ENCODE measurements around the gene CHMP2B.
"Not testable (repeated sequence)": the region's sequence is repeated elsewhere in the genome, so short reads cannot be mapped to it uniquely, and the experiment has no call there.

Gene CHMP2B

GRCh38 chr3:87229113-87229512 lies 2.0 kb downstream of the CHMP2B start:
- no peak for DNase-seq (ENCODE audit: low read depth in 2 of 2)

GRCh38 chr3:87233805-87234204 lies 6.7 kb downstream of the CHMP2B start:
- no peak for DNase-seq (ENCODE audit: low read depth in 2 of 2)

- no peak for DNase-seq (ENCODE audit: low read depth in 2 of 2)
Observed at GRCh38 chr3:87236093-87236492, 9.0 kb downstream of the CHMP2B start.

- DNase-seq (ENCODE audit: low read depth in 2 of 2) = no peak
Observed at GRCh38 chr3:87246662-87247429, 19.7 kb downstream of the CHMP2B start.

DNA sequence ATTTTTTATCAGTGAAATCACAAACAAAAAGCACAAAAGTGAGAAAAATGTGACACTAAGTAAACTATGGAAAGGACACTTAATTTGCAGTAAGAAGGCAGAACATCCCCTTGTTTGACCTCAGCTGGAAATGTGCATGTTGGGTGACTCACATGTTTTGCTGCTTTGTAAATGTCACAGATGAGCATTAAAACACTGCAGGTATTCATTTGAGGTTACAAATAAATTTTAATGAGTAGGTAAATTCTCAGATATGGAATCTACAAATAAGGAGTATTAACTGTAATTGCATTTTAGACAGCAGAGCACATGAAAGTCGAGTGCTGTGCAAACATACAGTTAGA lies 20.3 kb downstream of the CHMP2B start:
- DNase-seq (ENCODE audit: low read depth in 2 of 2) = no peak

GRCh38 chr3:87248231-87248630 lies 21.1 kb downstream of the CHMP2B start:
- DNase-seq (ENCODE audit: low read depth in 2 of 2) = not testable (repeated sequence)

GRCh38 chr3:87248831-87249230 lies 21.7 kb downstream of the CHMP2B start:
- DNase-seq (ENCODE audit: low read depth in 2 of 2) = no peak

DNA sequence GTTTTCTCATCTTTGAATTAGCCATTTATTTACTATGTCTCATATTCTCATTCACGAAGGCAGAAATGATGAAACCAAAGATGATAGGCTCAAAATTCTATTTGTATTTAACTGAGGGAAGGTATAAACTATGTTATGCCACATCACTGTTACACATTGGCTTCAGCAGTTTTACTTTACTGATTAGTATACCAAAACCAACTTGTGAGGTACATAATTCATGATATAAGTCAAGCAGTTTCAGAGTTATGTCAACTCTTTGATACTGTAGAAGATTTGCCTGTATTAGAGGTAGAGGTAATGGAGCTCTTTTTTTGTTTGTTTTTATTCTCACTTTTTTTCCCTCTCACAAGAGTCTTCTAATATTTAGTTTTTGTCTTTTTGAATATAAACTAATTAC lies 22.9 kb downstream of the CHMP2B start:
- no peak for DNase-seq (ENCODE audit: low read depth in 2 of 2)

DNA sequence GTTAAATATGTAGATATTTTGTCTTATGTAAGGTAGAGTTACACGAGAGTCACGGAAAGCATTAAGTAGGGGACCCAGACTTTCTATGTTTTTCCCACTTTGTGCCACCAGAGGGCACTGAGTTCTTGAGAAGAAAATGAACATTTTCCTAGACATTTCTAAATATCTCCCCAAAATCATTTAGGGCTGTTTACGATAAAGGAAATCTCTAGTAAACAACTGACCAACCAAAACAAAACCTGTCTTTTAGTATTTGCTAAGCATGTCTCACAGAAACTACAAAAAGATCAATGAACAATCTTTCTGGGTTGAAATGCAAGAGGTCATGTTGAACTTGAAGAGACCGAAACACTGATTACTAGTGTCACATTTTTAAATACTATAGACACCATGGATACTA lies 33.2 kb downstream of the CHMP2B start:
- peak; percentile 25 to 34 for DNase-seq (ENCODE audit: low read depth in 2 of 2)

GRCh38 chr3:87261925-87262324 lies 34.8 kb downstream of the CHMP2B start:
- DNase-seq (ENCODE audit: low read depth in 2 of 2) = no peak

DNA sequence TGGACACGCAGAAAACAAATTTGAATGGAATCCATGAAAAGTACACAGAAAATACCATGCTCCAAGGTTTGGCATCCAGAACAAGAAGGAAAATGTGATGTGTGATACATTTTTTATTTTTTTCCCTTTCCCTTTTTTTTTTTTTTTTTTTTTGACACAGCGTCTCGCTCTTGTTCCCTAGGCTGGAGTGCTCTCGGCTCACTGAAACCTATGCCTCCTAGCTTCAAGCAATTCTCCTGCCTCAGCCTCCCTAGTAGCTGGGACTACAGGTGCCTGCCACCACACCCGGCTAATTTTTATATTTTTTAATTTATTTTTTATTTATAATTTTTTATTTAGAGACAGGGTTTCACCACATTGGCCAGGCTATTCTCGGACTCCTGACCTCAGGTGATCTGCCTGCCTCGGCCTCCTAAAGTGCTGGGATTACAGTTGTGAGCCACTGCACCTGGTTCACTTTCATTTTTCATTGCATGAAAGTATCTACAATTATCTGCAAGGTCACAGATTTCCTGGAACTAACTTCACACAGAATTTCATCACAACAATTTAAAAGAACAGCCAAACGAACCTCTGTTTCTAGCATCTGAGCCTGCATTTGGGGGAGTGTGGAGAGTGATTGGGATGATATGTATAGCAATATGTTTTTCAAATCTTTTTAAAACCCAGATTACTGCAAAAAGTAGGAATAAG lies 41.0 kb downstream of the CHMP2B start:
- no peak for DNase-seq (ENCODE audit: low read depth in 2 of 2)

- DNase-seq (ENCODE audit: low read depth in 2 of 2) = no peak
Observed at GRCh38 chr3:87268646-87269211, 41.6 kb downstream of the CHMP2B start.

DNA sequence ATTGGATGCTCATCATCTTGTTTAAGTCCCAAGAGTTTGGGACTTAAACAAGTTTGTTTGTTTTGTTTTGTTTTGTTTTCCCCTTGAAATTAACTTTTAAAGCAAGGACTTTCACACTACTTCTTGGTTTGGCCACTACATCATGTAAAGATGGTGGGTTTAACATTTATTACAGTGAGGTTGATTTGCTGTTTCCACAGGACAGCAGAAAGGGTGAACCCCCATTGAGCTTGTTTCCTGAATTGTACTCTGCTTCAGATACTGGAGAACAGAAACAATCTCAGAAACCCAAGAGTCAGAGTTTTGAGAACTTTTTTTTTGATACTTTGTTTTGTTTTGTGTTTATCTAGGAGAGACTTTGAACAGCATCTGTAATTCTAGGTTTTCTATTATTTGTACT lies 42.6 kb downstream of the CHMP2B start:
- DNase-seq (ENCODE audit: low read depth in 2 of 2) = no peak

GRCh38 chr3:87270908-87271700 lies 44.0 kb downstream of the CHMP2B start:
- DNase-seq (ENCODE audit: low read depth in 2 of 2) = no peak

DNA sequence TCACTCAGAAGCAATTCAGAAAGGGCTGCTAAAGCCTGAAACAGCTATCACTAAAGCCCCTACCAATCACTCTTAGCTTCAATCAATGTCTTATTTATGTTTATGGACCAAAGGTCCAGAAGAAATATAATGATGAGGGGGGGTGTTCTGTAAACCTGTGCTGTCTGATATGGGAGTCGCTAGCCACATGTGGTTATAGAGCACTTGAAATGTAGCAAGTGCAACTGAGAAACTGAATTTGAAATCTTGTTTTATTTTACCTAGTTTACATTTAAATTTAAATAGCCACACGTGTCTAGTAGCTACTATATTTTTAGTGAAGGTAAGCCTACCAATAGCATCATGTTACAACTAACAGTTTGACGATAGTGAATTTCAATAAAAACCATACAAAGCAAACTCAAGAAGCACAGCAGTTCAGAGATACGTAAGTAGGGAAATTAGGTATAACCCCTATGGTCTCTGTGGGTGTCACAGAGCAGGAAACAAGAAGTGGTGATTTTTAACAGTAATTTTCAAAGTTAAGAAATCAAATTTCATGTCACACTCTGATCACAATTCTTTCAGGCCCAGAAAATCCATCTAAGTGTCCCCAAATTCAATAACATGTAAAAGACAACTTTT lies 45.7 kb downstream of the CHMP2B start:
- no peak for DNase-seq (ENCODE audit: low read depth in 2 of 2)

GRCh38 chr3:87276484-87276883 lies 49.4 kb downstream of the CHMP2B start, which contains the start of gene POU1F1:
Gene POU1F1, minus strand, starts transcription at chr3:87276584. Its CDS starts 122 bp downstream, at chr3:87276462.
- no peak for DNase-seq (ENCODE audit: low read depth in 2 of 2)

DNA sequence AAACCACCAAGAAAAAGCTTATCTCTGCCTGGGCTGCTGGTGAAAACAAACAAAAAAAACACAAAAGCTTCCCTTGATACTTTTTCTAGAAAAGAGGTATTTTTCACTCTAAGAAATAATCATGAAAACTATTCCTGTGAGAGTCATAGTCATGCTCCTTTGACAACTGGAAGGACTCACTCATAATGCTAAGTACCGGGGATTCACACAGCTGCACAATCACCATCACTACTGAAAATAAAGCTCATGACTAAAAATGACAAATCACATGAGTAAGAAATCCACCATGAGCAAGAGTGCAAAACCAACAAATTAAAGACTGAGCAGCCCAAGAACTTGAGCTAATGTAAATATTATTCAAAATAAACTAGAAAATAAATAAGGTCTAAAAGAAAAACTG lies 59.9 kb downstream of the CHMP2B start:
- DNase-seq (ENCODE audit: low read depth in 2 of 2) = no peak

DNA sequence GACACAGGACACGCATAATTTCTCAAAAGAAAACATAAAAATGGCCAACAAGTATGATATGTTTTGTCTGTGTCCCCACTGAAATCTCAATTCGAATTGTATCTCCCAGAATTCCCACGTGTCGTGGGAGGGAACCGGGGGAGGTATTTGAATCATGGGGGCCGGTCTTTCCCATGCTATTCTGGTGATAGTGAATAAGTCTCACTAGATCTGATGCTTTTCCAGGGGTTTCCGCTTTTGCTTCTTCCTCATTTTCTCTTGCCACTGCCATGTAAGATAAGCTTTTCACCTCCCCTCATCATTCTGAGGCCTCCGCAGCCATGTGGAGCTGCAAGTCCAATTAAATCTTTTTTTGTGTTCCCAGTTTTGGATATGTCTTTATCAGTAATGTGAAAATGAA lies 61.3 kb downstream of the CHMP2B start:
- no peak for DNase-seq (ENCODE audit: low read depth in 2 of 2)

- no peak for DNase-seq (ENCODE audit: low read depth in 2 of 2)
Observed at GRCh38 chr3:87298111-87298718, 71.1 kb downstream of the CHMP2B start.

DNA sequence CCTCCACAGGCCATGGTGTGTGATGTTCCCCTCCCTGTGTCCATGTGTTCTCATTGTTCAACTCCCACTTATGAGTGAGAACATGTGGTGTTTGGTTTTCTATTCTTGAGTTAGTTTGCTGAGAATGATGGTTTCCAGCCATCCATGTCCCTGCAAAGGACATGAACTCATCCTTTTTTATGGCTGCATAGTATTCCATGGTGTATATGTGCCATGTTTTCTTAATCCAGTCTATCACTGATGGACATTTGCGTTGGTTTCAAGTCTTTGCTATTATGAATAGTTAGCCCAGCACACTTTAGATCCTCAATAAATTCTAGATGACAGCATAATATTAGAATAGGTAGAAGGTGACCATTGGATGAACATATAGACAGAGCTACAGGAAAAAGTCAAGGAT lies 77.9 kb downstream of the CHMP2B start:
- not testable (repeated sequence) for DNase-seq (ENCODE audit: low read depth in 2 of 2)

Measured in stimulated activated CD4-positive, alpha-beta T cell treated with anti-CD3 and anti-CD28 coated beads, Interleukin-4, amount 100 ng/mL, for 48 hours (primary cell).